Measurements from ENCODE around the gene ZNF385B.

Gene ZNF385B

DNA sequence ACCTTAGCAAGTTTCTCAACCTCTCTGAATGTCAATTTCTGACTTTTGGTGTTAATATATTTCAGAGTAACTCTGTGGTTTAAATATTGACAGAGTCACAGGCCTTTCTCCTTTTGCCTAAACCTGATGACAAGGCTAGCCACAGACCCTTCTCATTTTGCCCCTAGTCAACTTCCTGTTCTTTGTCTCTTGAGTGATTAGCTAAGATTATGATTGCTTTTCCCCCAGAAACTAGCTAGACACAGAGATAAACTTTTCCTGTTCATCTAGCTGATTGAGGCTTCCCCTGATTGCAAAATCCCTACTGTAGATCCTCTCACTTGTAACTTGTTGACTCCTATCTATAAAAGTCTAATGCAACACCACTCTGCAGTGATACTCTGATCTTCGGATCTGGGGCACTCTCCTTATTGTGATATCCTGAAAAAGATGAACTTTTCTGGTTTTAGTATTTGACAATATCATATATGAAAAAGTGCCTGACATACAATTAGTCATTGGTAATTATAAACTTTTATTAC, 241.4 kb downstream of the ZNF385B start:
- H3K4me2 ChIP-seq (ENCODE audit: insufficient read depth, low read length) = no peak overlapping the region
- TF ChIP-seq, protein P1, sequence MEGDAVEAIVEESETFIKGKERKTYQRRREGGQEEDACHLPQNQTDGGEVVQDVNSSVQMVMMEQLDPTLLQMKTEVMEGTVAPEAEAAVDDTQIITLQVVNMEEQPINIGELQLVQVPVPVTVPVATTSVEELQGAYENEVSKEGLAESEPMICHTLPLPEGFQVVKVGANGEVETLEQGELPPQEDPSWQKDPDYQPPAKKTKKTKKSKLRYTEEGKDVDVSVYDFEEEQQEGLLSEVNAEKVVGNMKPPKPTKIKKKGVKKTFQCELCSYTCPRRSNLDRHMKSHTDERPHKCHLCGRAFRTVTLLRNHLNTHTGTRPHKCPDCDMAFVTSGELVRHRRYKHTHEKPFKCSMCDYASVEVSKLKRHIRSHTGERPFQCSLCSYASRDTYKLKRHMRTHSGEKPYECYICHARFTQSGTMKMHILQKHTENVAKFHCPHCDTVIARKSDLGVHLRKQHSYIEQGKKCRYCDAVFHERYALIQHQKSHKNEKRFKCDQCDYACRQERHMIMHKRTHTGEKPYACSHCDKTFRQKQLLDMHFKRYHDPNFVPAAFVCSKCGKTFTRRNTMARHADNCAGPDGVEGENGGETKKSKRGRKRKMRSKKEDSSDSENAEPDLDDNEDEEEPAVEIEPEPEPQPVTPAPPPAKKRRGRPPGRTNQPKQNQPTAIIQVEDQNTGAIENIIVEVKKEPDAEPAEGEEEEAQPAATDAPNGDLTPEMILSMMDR (IDR thresholded peaks at IDR 0.05; ENCODE audit: borderline replicate concordance, extremely low read depth, low read length, poor library complexity, severe bottlenecking) = no peak
- no peak for TF ChIP-seq EZH2 (IDR thresholded peaks at IDR 0.05; ENCODE audit: borderline replicate concordance, low read depth, low read length, severe bottlenecking)
- H3K9me3 ChIP-seq (ENCODE audit: insufficient read depth, low read length, severe bottlenecking) = no peaks in the 10 kb centered on the region
- no peak for ATAC-seq (ENCODE audit: insufficient read depth, low read depth)
- no peak overlapping the region for H3K4me3 ChIP-seq (ENCODE audit: low read depth in 1 of 2, low read length in 2 of 2)
- no peak for DNase-seq
- no peaks in the 10 kb centered on the region for H3K36me3 ChIP-seq (ENCODE audit: insufficient read depth, low read length)
- H2AFZ ChIP-seq (ENCODE audit: low read depth, low read length) = no peak overlapping the region
- no peaks in the 10 kb centered on the region for H4K20me1 ChIP-seq (ENCODE audit: insufficient read depth, low read length)
- no peaks in the 10 kb centered on the region for H3K4me1 ChIP-seq (ENCODE audit: insufficient read depth, low read length)
- H3K27ac ChIP-seq (ENCODE audit: low read length) = no peak overlapping the region
- no peaks in the 10 kb centered on the region for H3K79me2 ChIP-seq (ENCODE audit: insufficient read depth, low read length)
- no peak overlapping the region for H3K9ac ChIP-seq (ENCODE audit: low read depth, low read length)
- H3K27me3 ChIP-seq (ENCODE audit: insufficient read depth, low read length, poor library complexity) = peaks cover 4% of the 10 kb centered on the region

DNA sequence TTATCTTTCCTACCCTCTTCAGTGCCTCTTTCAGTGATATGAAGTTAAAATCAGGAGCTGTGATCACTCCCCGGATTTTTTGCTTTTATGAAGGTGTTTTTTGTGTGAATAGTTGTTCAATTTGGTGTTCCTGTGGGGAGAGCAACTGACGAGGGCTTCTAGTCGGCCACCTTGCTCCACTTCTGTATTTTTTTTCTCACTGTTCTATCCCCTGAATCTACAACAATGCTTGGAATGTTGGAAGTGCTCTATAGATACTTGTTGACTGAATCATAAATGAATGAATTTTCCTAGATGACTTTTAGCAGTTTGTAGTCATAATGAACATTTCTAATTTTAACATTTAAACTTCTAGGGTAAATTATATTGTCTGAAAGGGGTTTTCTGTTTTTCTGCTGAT, 247.3 kb downstream of the ZNF385B start:
- ATAC-seq (ENCODE audit: insufficient read depth, low read depth) = no peak
- H2AFZ ChIP-seq (ENCODE audit: low read depth, low read length) = no peak overlapping the region

DNA sequence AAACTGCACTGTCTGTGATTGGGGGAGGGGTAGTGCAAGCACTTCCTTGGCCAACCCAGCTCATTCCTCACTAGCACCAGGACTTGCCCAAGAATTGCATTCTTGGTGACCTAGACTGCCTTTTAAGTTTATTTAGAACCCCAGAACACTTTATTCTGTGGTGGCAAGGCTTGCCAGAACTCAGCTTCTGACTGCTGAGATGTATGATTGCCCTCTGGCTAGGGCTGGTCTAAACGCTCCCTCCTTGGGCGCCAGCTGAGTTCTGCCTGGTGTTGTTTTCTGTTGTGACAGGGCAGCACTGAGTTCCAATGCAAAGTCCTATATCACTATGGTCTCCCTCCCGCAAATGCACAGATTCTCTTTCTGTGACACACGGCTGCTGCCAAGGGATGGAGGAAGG, 247.7 kb downstream of the ZNF385B start:
- ATAC-seq (ENCODE audit: insufficient read depth, low read depth) (no peak), DNase-seq (no peak)
- Histone ChIP-seq H4K20me1 (ENCODE audit: insufficient read depth, low read length) (no peaks in the 10 kb centered on the region), H3K4me3 (ENCODE audit: low read depth in 1 of 2, low read length in 2 of 2) (no peak overlapping the region), H3K27ac (ENCODE audit: low read length) (no peak overlapping the region), H3K27me3 (ENCODE audit: insufficient read depth, low read length, poor library complexity) (no peaks in the 10 kb centered on the region), H2AFZ (ENCODE audit: low read depth, low read length) (no peak overlapping the region), H3K4me2 (ENCODE audit: insufficient read depth, low read length) (no peak overlapping the region), H3K9me3 (ENCODE audit: insufficient read depth, low read length, severe bottlenecking) (no peaks in the 10 kb centered on the region), H3K4me1 (ENCODE audit: insufficient read depth, low read length) (no peaks in the 10 kb centered on the region), H3K79me2 (ENCODE audit: insufficient read depth, low read length) (no peaks in the 10 kb centered on the region), H3K36me3 (ENCODE audit: insufficient read depth, low read length) (no peaks in the 10 kb centered on the region), H3K9ac (ENCODE audit: low read depth, low read length) (no peak overlapping the region)
- TF ChIP-seq EZH2 (IDR thresholded peaks at IDR 0.05; ENCODE audit: borderline replicate concordance, low read depth, low read length, severe bottlenecking) = no peak
- TF ChIP-seq, protein P1 (IDR thresholded peaks at IDR 0.05; ENCODE audit: borderline replicate concordance, extremely low read depth, low read length, poor library complexity, severe bottlenecking) = no peak

More for the DNA sequence above, 247.3 kb downstream of the ZNF385B start:
- Histone ChIP-seq H4K20me1 (ENCODE audit: insufficient read depth, low read length) (no peaks in the 10 kb centered on the region), H3K9ac (ENCODE audit: low read depth, low read length) (no peak overlapping the region), H3K36me3 (ENCODE audit: insufficient read depth, low read length) (no peaks in the 10 kb centered on the region), H3K27ac (ENCODE audit: low read length) (no peak overlapping the region), H3K4me1 (ENCODE audit: insufficient read depth, low read length) (no peaks in the 10 kb centered on the region), H3K9me3 (ENCODE audit: insufficient read depth, low read length, severe bottlenecking) (no peaks in the 10 kb centered on the region), H3K4me2 (ENCODE audit: insufficient read depth, low read length) (no peak overlapping the region), H3K79me2 (ENCODE audit: insufficient read depth, low read length) (no peaks in the 10 kb centered on the region), H3K27me3 (ENCODE audit: insufficient read depth, low read length, poor library complexity) (no peaks in the 10 kb centered on the region), H3K4me3 (ENCODE audit: low read depth in 1 of 2, low read length in 2 of 2) (no peak overlapping the region)
- DNase-seq = no peak
- TF ChIP-seq EZH2 (IDR thresholded peaks at IDR 0.05; ENCODE audit: borderline replicate concordance, low read depth, low read length, severe bottlenecking) = no peak
- TF ChIP-seq, protein P1 (IDR thresholded peaks at IDR 0.05; ENCODE audit: borderline replicate concordance, extremely low read depth, low read length, poor library complexity, severe bottlenecking) = no peak

DNA sequence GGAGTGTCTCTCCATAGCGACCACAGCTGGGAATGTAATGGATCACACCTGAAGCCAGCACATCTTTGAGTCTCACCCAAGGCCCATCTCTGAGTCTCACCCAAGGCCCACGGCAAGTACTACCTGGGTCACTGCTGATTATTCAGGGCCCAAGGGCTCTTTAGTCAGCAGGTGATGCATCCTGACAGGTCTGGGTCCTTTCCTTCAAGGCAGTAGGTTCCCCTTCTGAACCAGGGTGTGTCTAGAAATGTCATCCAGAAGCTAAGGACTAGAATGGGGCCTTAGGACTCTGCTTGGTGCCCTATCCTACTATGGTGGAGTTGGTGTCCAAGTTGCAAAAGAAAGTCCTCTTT, 248.1 kb downstream of the ZNF385B start:
- H3K27ac ChIP-seq (ENCODE audit: low read length) = no peak overlapping the region
- no peak for TF ChIP-seq EZH2 (IDR thresholded peaks at IDR 0.05; ENCODE audit: borderline replicate concordance, low read depth, low read length, severe bottlenecking)
- TF ChIP-seq, protein P1 (IDR thresholded peaks at IDR 0.05; ENCODE audit: borderline replicate concordance, extremely low read depth, low read length, poor library complexity, severe bottlenecking) = no peak
- DNase-seq (no peak), ATAC-seq (ENCODE audit: insufficient read depth, low read depth) (no peak)
- H3K9ac ChIP-seq (ENCODE audit: low read depth, low read length) = no peak overlapping the region
- no peaks in the 10 kb centered on the region for H3K79me2 ChIP-seq (ENCODE audit: insufficient read depth, low read length)
- no peaks in the 10 kb centered on the region for H3K27me3 ChIP-seq (ENCODE audit: insufficient read depth, low read length, poor library complexity)
- H3K36me3 ChIP-seq (ENCODE audit: insufficient read depth, low read length) = no peaks in the 10 kb centered on the region
- H2AFZ ChIP-seq (ENCODE audit: low read depth, low read length) = no peak overlapping the region
- H3K4me1 ChIP-seq (ENCODE audit: insufficient read depth, low read length) = no peaks in the 10 kb centered on the region
- no peak overlapping the region for H3K4me2 ChIP-seq (ENCODE audit: insufficient read depth, low read length)
- H3K4me3 ChIP-seq (ENCODE audit: low read depth in 1 of 2, low read length in 2 of 2) = no peak overlapping the region
- H3K9me3 ChIP-seq (ENCODE audit: insufficient read depth, low read length, severe bottlenecking) = no peaks in the 10 kb centered on the region
- no peaks in the 10 kb centered on the region for H4K20me1 ChIP-seq (ENCODE audit: insufficient read depth, low read length)

All from DND-41 (cell line).